HEK293 (cell line): ENCODE results near the gene ANKRD33B.

Experiments
- CTCF ChIA-PET: fragments of 350-600 bp; formaldehyde crosslinking; extraction: SDS; loops from one replicate; lab custom pipeline; 2021; ENCODE audit warnings: antibody characterized with exemption; lab: Yijun Ruan, JAX
- POLR2A ChIA-PET: fragments of 300-600 bp; formaldehyde crosslinking; extraction: SDS; loops from one replicate; lab custom pipeline; 2020; ENCODE audit warnings: antibody characterized with exemption, inconsistent platforms; lab: Yijun Ruan, JAX
- H3K27ac ChIP-seq: fragments of 200-500 bp; sonication (Bioruptor generic); 2 replicates; pipeline ENCODE4 v1.5.1; 2014; ENCODE audit warnings: low read depth, low read length, control low read depth, inconsistent platforms; ENCODE audit errors: extremely low read depth
- H3K36me3 ChIP-seq, 2 experiments: fragments of 200-500 bp in 1 of 2; sonication (Bioruptor generic) in 1 of 2; 1 replicate in 1 of 2; 2 replicates in 1 of 2; pipeline ENCODE4 v1.5.1; 2014 to 2017; ENCODE audit warnings: inconsistent platforms in 2 of 2, low read length in 2 of 2; ENCODE audit not compliant: control insufficient read depth in 2 of 2, insufficient read depth in 1 of 2
- H3K4me1 ChIP-seq: fragments of 200-500 bp; sonication (Bioruptor generic); 2 replicates; pipeline ENCODE4 v1.5.1; 2014; ENCODE audit warnings: mild to moderate bottlenecking, low read length, inconsistent platforms; ENCODE audit not compliant: control insufficient read depth, insufficient read depth
- H3K4me3 ChIP-seq: 2 replicates; pipeline ENCODE4 v1.5.1; 2011; ENCODE audit warnings: low read depth, mild to moderate bottlenecking, control low read depth, low read length, moderate library complexity
- H3K9me3 ChIP-seq: fragments of 200-500 bp; sonication (Bioruptor generic); 2 replicates; pipeline ENCODE4 v1.5.1; 2014; ENCODE audit warnings: low read depth, low read length, inconsistent platforms; ENCODE audit not compliant: control insufficient read depth, insufficient read depth
- GLIS1 ChIP-seq: fragments of 450-650 bp; formaldehyde crosslinking; IDR thresholded peaks from 2 replicates; pipeline ENCODE4 v1.5.1; 2016; ENCODE audit warnings: missing biosample characterization, missing genetic modification characterization
- GLIS2 ChIP-seq: fragments of 450-650 bp; formaldehyde crosslinking; IDR thresholded peaks from 2 replicates; pipeline ENCODE4 v1.5.1; 2016; ENCODE audit warnings: missing biosample characterization, missing genetic modification characterization
- MZF1 ChIP-seq: fragments of 450-650 bp; formaldehyde crosslinking; IDR thresholded peaks from 2 replicates; pipeline ENCODE4 v1.5.1; 2017; ENCODE audit warnings: missing biosample characterization, missing genetic modification characterization, borderline replicate concordance
- PBX3 ChIP-seq: sonication (generic); formaldehyde crosslinking; IDR thresholded peaks from 2 replicates; pipeline ENCODE4 v1.8.1; 2022; ENCODE audit warnings: mild to moderate bottlenecking, moderate library complexity, missing genetic modification reagents
- RBAK ChIP-seq: fragments of 450-650 bp; formaldehyde crosslinking; IDR thresholded peaks from 2 replicates; pipeline ENCODE4 v1.5.1; 2016; ENCODE audit warnings: missing biosample characterization, missing genetic modification characterization
- TSHZ1 ChIP-seq: fragments of 450-650 bp; formaldehyde crosslinking; IDR thresholded peaks from 2 replicates; pipeline ENCODE4 v1.5.1; 2016; ENCODE audit warnings: missing biosample characterization, missing genetic modification characterization, borderline replicate concordance
- YY1 ChIP-seq: fragments of 450-650 bp; formaldehyde crosslinking; IDR thresholded peaks from 2 replicates; pipeline ENCODE4 v1.5.1; 2018; ENCODE audit warnings: missing biosample characterization, missing genetic modification characterization
- ZNF112 ChIP-seq: fragments of 450-650 bp; formaldehyde crosslinking; IDR thresholded peaks from 2 replicates; pipeline ENCODE4 v1.5.0; 2017; ENCODE audit warnings: missing biosample characterization, missing genetic modification characterization
- ZNF155 ChIP-seq: fragments of 450-650 bp; formaldehyde crosslinking; IDR thresholded peaks from 2 replicates; pipeline ENCODE4 v1.5.1; 2016; ENCODE audit warnings: missing biosample characterization, missing genetic modification characterization
- ZNF221 ChIP-seq: fragments of 450-650 bp; formaldehyde crosslinking; IDR thresholded peaks from 2 replicates; pipeline ENCODE4 v1.5.1; 2017; ENCODE audit warnings: missing biosample characterization, missing genetic modification characterization, borderline replicate concordance
- ZNF223 ChIP-seq: fragments of 450-650 bp; formaldehyde crosslinking; IDR thresholded peaks from 2 replicates; pipeline ENCODE4 v1.5.1; 2016; ENCODE audit warnings: missing biosample characterization, missing genetic modification characterization
- ZNF23 ChIP-seq: fragments of 450-650 bp; formaldehyde crosslinking; IDR thresholded peaks from 2 replicates; pipeline ENCODE4 v1.5.1; 2016; ENCODE audit warnings: missing biosample characterization, missing genetic modification characterization, borderline replicate concordance
- ZNF302 ChIP-seq: fragments of 450-650 bp; formaldehyde crosslinking; IDR thresholded peaks from 2 replicates; pipeline ENCODE4 v1.5.1; 2016; ENCODE audit warnings: missing biosample characterization, missing genetic modification characterization, low read depth
- ZNF544 ChIP-seq: fragments of 450-650 bp; formaldehyde crosslinking; IDR thresholded peaks from 2 replicates; pipeline ENCODE4 v1.5.0; 2017; ENCODE audit warnings: missing biosample characterization, missing genetic modification characterization
- ZNF600 ChIP-seq: fragments of 450-650 bp; formaldehyde crosslinking; IDR thresholded peaks from 2 replicates; pipeline ENCODE4 v1.5.1; 2016; ENCODE audit warnings: missing biosample characterization, missing genetic modification characterization
- ZNF623 ChIP-seq: fragments of 450-650 bp; formaldehyde crosslinking; IDR thresholded peaks from 2 replicates; pipeline ENCODE4 v1.5.1; 2016; ENCODE audit warnings: missing biosample characterization, missing genetic modification characterization
- ZNF629 ChIP-seq: fragments of 450-650 bp; formaldehyde crosslinking; IDR thresholded peaks from 2 replicates; pipeline ENCODE4 v1.5.1; 2017; ENCODE audit warnings: missing biosample characterization, missing genetic modification characterization
- ZNF776 ChIP-seq: fragments of 450-650 bp; formaldehyde crosslinking; IDR thresholded peaks from 2 replicates; pipeline ENCODE4 v1.5.0; 2017; ENCODE audit warnings: missing biosample characterization, missing genetic modification characterization, borderline replicate concordance
- ZNF785 ChIP-seq: fragments of 450-650 bp; formaldehyde crosslinking; IDR thresholded peaks from 2 replicates; pipeline ENCODE4 v1.5.1; 2016; ENCODE audit warnings: missing biosample characterization, missing genetic modification characterization
- TF ChIP-seq, protein P1 (sequence below): fragments of 450-650 bp; formaldehyde crosslinking; optimal IDR thresholded peaks from 2 replicates; pipeline ENCODE3; 2016; ENCODE audit warnings: missing biosample characterization, mild to moderate bottlenecking, missing genetic modification characterization
- TF ChIP-seq, protein P2 (sequence below): fragments of 450-650 bp; formaldehyde crosslinking; IDR thresholded peaks from 2 replicates; pipeline ENCODE4 v1.5.1; 2016; ENCODE audit warnings: missing biosample characterization, missing genetic modification characterization
- TF ChIP-seq, protein P3 (sequence below): fragments of 450-650 bp; formaldehyde crosslinking; IDR thresholded peaks from 2 replicates; pipeline ENCODE4 v1.5.1; 2016; ENCODE audit warnings: missing biosample characterization, missing genetic modification characterization

The ANKRD33B gene

DNA sequence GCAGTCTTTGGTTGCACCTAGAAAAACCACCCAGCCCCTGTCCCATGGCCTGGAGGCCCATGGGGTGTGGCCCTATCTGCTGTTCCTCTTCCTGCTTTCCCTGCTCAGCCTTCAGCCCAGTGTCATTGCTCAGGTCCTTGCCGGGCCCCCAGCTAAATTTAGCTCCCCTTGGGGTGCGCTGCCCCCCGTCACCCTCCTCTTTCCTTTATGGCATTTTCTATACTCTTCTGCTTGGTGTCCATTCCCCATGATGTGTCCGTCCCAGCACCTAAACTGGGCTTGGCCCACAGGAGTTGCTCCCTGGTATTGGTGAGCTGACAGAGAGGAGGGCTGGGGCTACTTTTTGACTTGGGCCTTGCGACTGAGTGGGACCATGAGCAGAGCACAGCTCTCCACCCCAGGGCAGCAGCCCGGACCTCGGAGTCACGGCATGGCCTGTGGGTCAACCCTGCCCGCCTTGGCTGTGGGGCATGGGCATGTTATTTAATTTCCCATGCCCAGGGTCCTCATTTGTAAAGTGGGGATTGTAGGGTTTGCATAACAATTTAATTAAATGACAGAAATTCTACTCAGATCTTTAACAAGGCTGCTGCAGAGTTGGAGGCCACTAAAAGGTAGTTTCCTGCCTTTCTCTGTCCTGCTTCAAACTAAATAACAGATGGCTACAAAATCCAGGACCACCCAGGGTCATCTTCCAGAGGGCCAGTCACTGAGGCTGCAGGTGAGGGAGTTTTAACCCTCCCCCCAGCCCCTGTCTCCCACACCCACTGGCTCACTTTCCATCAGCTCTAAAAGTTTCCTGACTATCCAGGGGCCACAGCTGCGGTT is 99.0 kb downstream of the ANKRD33B start (continued):
- TF ChIP-seq, protein P1, sequence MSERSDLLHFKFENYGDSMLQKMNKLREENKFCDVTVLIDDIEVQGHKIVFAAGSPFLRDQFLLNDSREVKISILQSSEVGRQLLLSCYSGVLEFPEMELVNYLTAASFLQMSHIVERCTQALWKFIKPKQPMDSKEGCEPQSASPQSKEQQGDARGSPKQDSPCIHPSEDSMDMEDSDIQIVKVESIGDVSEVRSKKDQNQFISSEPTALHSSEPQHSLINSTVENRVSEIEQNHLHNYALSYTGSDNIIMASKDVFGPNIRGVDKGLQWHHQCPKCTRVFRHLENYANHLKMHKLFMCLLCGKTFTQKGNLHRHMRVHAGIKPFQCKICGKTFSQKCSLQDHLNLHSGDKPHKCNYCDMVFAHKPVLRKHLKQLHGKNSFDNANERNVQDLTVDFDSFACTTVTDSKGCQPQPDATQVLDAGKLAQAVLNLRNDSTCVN (tag by site-specific recombination) = no peak
- TF ChIP-seq, all 188 proteins: peak for 0

- ChIA-PET CTCF (interaction anchor here (0.8 to 1.3 kb wide), 2 partner anchors 36 to 211 kb away, joined by 4 read pairs; no protein-coding TSS in a partner anchor), POLR2A (no interaction called here)
- no peaks in the 10 kb centered on the region for H3K4me1 ChIP-seq
- H3K36me3 ChIP-seq = no peaks in the 10 kb centered on the region
- H3K4me3 ChIP-seq = no peak overlapping the region
- H3K9me3 ChIP-seq = no peaks in the 10 kb centered on the region
- no peak overlapping the region for H3K27ac ChIP-seq
- TF ChIP-seq ZNF223 (no peak), ZNF629 (no peak), ZNF155 (tag by site-specific recombination) (no peak), ZNF600 (tag by site-specific recombination) (no peak), PBX3 (no peak), ZNF23 (tag by site-specific recombination) (no peak), MZF1 (tag by site-specific recombination) (no peak), YY1 (tag by site-specific recombination) (no peak), ZNF623 (tag by site-specific recombination) (no peak), ZNF785 (tag by site-specific recombination) (no peak), ZNF544 (tag by site-specific recombination) (no peak), ZNF302 (tag by site-specific recombination) (no peak), ZNF221 (tag by site-specific recombination) (no peak), TSHZ1 (tag by site-specific recombination) (no peak), ZNF776 (no peak), GLIS1 (0 out of 2 replicates have a peak, but pooled peaks have one; percentile 10), GLIS2 (tag by site-specific recombination) (0 out of 2 replicates have a peak, but pooled peaks have one; percentile 11), ZNF112 (tag by site-specific recombination) (no peak), RBAK (no peak)
- TF ChIP-seq, protein P2, sequence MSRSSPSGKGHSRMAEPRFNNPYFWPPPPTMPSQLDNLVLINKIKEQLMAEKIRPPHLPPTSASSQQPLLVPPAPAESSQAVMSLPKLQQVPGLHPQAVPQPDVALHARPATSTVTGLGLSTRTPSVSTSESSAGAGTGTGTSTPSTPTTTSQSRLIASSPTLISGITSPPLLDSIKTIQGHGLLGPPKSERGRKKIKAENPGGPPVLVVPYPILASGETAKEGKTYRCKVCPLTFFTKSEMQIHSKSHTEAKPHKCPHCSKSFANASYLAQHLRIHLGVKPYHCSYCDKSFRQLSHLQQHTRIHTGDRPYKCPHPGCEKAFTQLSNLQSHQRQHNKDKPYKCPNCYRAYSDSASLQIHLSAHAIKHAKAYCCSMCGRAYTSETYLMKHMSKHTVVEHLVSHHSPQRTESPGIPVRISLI (tag by site-specific recombination) = no peak
- TF ChIP-seq, protein P3, sequence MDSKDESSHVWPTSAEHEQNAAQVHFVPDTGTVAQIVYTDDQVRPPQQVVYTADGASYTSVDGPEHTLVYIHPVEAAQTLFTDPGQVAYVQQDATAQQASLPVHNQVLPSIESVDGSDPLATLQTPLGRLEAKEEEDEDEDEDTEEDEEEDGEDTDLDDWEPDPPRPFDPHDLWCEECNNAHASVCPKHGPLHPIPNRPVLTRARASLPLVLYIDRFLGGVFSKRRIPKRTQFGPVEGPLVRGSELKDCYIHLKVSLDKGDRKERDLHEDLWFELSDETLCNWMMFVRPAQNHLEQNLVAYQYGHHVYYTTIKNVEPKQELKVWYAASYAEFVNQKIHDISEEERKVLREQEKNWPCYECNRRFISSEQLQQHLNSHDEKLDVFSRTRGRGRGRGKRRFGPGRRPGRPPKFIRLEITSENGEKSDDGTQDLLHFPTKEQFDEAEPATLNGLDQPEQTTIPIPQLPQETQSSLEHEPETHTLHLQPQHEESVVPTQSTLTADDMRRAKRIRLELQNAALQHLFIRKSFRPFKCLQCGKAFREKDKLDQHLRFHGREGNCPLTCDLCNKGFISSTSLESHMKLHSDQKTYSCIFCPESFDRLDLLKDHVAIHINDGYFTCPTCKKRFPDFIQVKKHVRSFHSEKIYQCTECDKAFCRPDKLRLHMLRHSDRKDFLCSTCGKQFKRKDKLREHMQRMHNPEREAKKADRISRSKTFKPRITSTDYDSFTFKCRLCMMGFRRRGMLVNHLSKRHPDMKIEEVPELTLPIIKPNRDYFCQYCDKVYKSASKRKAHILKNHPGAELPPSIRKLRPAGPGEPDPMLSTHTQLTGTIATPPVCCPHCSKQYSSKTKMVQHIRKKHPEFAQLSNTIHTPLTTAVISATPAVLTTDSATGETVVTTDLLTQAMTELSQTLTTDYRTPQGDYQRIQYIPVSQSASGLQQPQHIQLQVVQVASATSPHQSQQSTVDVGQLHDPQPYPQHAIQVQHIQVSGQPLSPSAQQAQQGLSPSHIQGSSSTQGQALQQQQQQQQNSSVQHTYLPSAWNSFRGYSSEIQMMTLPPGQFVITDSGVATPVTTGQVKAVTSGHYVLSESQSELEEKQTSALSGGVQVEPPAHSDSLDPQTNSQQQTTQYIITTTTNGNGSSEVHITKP (tag by site-specific recombination) = no peak
Observed at GRCh38 chr5:10663489-10664179, 99.8 kb downstream of the ANKRD33B start.
